GM12878 (cell line): ENCODE measurements around the gene BTBD9.

Source experiments
- BMI1 ChIP-seq: fragments of 450-650 bp; IDR thresholded peaks from 2 replicates; pipeline ENCODE4 v1.6.1; 2016; ENCODE audit warnings: mild to moderate bottlenecking, moderate library complexity, borderline replicate concordance
- CHD1 ChIP-seq: IDR thresholded peaks from 2 replicates; pipeline ENCODE4 v1.6.1; 2012; ENCODE audit warnings: low read depth, low read length, improper control_type of control experiment
- CHD2 ChIP-seq: IDR thresholded peaks from 2 replicates; pipeline ENCODE4 v1.6.1; 2011; ENCODE audit warnings: low read depth, low read length, improper control_type of control experiment, borderline replicate concordance
- CHD4 ChIP-seq: fragments of 200-600 bp; sonication (generic); IDR thresholded peaks from 2 replicates; pipeline ENCODE4 v1.6.1; 2016; ENCODE audit warnings: mild to moderate bottlenecking
- ESRRA ChIP-seq: IDR thresholded peaks from 2 replicates; pipeline ENCODE4 v1.6.1; 2012; ENCODE audit warnings: mild to moderate bottlenecking, low read length, improper control_type of control experiment
- SPI1 ChIP-seq: IDR thresholded peaks from 2 replicates; pipeline ENCODE4 v1.6.1; 2011; ENCODE audit warnings: low read depth, mild to moderate bottlenecking, low read length, moderate library complexity, borderline replicate concordance; ENCODE audit not compliant: insufficient read depth
- TF ChIP-seq, protein P1 (sequence below): fragments of 450-650 bp; IDR thresholded peaks from 2 replicates; pipeline ENCODE4 v1.6.1; 2014; ENCODE audit warnings: mild to moderate bottlenecking
- TF ChIP-seq, protein P2 (sequence below): fragments of 450-650 bp; formaldehyde crosslinking; IDR thresholded peaks from 2 replicates; pipeline ENCODE4 v1.4.0; 2020; ENCODE audit warnings: mild to moderate bottlenecking, moderate library complexity
- TF ChIP-seq, protein P3 (sequence below), 3 experiments: IDR thresholded peaks in 2 of 3; conservative IDR thresholded peaks in 1 of 3; 2 replicates each; pipeline ENCODE4 v1.5.1; 2011; ENCODE audit warnings: low read depth in 3 of 3, low read length in 3 of 3, mild to moderate bottlenecking in 3 of 3, control low read depth in 2 of 3, moderate library complexity in 2 of 3, inconsistent platforms in 1 of 3, mixed read lengths in 1 of 3; ENCODE audit not compliant: control insufficient read depth in 2 of 3, insufficient read depth in 1 of 3; ENCODE audit errors: extremely low read depth in 1 of 3

DNA sequence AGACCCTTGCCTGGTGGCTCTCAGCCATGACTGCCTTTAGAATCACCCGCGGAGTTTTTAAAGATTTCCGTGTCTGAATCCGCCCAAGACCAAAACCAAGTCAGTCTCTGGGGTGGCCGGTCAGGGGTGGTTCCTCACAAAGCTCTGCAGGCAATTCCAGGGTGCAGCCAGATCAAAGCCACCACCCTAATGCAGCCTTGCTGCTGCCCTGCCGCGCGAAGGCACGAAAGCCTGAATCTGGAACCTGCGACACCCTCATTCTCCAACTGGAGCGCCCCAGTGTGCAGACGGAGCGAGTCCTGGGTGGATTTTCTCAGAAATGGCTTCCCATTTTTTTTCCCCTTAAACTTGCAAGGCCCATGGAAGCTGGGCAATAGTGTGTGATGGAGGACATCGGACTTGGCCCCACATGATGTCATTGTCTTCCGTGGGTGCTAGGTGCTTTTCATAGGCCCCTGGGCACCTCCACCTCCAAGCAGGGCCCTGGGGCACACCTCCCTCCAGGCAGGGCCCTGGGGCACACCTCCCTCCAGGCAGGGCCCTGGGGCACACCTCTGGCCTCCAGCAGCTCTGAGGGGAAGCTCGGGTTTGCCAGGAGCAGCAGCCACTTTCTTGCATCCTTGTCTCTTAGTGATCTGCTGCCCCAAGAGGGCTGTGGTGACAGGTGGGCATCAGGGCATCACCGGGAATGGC, 477.1 kb downstream of the BTBD9 start:
- TF ChIP-seq, protein P1, sequence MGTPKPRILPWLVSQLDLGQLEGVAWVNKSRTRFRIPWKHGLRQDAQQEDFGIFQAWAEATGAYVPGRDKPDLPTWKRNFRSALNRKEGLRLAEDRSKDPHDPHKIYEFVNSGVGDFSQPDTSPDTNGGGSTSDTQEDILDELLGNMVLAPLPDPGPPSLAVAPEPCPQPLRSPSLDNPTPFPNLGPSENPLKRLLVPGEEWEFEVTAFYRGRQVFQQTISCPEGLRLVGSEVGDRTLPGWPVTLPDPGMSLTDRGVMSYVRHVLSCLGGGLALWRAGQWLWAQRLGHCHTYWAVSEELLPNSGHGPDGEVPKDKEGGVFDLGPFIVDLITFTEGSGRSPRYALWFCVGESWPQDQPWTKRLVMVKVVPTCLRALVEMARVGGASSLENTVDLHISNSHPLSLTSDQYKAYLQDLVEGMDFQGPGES, result no peak
- no peak for TF ChIP-seq ESRRA
- TF ChIP-seq BMI1, result no peak
- no peak for TF ChIP-seq CHD4
- TF ChIP-seq CHD2, result no peak
- no peak for TF ChIP-seq CHD1
- TF ChIP-seq, protein P2, sequence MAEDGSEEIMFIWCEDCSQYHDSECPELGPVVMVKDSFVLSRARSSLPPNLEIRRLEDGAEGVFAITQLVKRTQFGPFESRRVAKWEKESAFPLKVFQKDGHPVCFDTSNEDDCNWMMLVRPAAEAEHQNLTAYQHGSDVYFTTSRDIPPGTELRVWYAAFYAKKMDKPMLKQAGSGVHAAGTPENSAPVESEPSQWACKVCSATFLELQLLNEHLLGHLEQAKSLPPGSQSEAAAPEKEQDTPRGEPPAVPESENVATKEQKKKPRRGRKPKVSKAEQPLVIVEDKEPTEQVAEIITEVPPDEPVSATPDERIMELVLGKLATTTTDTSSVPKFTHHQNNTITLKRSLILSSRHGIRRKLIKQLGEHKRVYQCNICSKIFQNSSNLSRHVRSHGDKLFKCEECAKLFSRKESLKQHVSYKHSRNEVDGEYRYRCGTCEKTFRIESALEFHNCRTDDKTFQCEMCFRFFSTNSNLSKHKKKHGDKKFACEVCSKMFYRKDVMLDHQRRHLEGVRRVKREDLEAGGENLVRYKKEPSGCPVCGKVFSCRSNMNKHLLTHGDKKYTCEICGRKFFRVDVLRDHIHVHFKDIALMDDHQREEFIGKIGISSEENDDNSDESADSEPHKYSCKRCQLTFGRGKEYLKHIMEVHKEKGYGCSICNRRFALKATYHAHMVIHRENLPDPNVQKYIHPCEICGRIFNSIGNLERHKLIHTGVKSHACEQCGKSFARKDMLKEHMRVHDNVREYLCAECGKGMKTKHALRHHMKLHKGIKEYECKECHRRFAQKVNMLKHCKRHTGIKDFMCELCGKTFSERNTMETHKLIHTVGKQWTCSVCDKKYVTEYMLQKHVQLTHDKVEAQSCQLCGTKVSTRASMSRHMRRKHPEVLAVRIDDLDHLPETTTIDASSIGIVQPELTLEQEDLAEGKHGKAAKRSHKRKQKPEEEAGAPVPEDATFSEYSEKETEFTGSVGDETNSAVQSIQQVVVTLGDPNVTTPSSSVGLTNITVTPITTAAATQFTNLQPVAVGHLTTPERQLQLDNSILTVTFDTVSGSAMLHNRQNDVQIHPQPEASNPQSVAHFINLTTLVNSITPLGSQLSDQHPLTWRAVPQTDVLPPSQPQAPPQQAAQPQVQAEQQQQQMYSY, result no peak
- TF ChIP-seq, protein P3, sequence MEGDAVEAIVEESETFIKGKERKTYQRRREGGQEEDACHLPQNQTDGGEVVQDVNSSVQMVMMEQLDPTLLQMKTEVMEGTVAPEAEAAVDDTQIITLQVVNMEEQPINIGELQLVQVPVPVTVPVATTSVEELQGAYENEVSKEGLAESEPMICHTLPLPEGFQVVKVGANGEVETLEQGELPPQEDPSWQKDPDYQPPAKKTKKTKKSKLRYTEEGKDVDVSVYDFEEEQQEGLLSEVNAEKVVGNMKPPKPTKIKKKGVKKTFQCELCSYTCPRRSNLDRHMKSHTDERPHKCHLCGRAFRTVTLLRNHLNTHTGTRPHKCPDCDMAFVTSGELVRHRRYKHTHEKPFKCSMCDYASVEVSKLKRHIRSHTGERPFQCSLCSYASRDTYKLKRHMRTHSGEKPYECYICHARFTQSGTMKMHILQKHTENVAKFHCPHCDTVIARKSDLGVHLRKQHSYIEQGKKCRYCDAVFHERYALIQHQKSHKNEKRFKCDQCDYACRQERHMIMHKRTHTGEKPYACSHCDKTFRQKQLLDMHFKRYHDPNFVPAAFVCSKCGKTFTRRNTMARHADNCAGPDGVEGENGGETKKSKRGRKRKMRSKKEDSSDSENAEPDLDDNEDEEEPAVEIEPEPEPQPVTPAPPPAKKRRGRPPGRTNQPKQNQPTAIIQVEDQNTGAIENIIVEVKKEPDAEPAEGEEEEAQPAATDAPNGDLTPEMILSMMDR (IDR thresholded peaks at IDR 0.05 in 2 of 3, conservative IDR thresholded peaks at IDR 0.05 in 1 of 3; ENCODE audit: control insufficient read depth in 2 of 3, extremely low read depth in 1 of 3, insufficient read depth in 1 of 3, low read depth in 3 of 3, low read length in 3 of 3), result no peak
- TF ChIP-seq SPI1, result no peak
